CD14-positive monocyte (primary cell): ENCODE results near the gene CCL26. TPM values are rescaled to one million over a fixed set of nuclear protein-coding genes. Genes with fewer than 3 reads are reported as not detected.

Experiments
- DNase-seq, 3 donors: peaks; one replicate each; pipeline ENCODE4 v3.0.0-alpha.2; 2011 to 2022
- H2AFZ ChIP-seq: 2 replicates; pipeline ENCODE4 v1.6.0; 2012; ENCODE audit warnings: mild to moderate bottlenecking, low read depth, low read length, inconsistent platforms; ENCODE audit not compliant: insufficient read depth, poor library complexity, severe bottlenecking
- H3K27ac ChIP-seq, 2 donors: 1 replicate in 1 of 2; 2 replicates in 1 of 2; pipeline ENCODE4 v1.5.1; 2012 to 2013; ENCODE audit warnings: low read length in 2 of 2, control low read depth in 1 of 2, inconsistent platforms in 1 of 2, low read depth in 1 of 2, mild to moderate bottlenecking in 1 of 2
- H3K27me3 ChIP-seq, 2 donors: one replicate each; pipeline versions ENCODE4 v1.6.0 to v1.6.1; 2011 to 2013; ENCODE audit warnings: low read length in 2 of 2; ENCODE audit not compliant: control insufficient read depth in 2 of 2, insufficient read depth in 2 of 2
- H3K36me3 ChIP-seq, 2 donors: replicated peaks in 1 of 2; 1 replicate in 1 of 2; 2 replicates in 1 of 2; pipeline versions ENCODE4 v1.5.1 to v1.6.1; 2012 to 2013; ENCODE audit warnings: low read length in 2 of 2, control low read depth in 1 of 2, inconsistent platforms in 1 of 2, mild to moderate bottlenecking in 1 of 2; ENCODE audit not compliant: insufficient read depth in 2 of 2, control insufficient read depth in 1 of 2
- H3K4me1 ChIP-seq, 2 donors: 1 replicate in 1 of 2; 2 replicates in 1 of 2; pipeline versions ENCODE4 v1.5.1 to v1.6.1; 2012 to 2013; ENCODE audit warnings: low read length in 2 of 2, control low read depth in 1 of 2, inconsistent platforms in 1 of 2, mild to moderate bottlenecking in 1 of 2, moderate library complexity in 1 of 2; ENCODE audit not compliant: insufficient read depth in 2 of 2, control insufficient read depth in 1 of 2
- H3K4me2 ChIP-seq: replicated peaks from 2 replicates; pipeline ENCODE3; 2012; ENCODE audit warnings: low read length, moderate library complexity, mild to moderate bottlenecking; ENCODE audit not compliant: poor library complexity, severe bottlenecking; ENCODE audit errors: extremely low read depth
- H3K4me3 ChIP-seq, 3 experiments: fragments of 200-600 bp in 1 of 3; sonication (generic) in 1 of 3; replicated peaks in 1 of 3; 1 replicate in 2 of 3; 2 replicates in 1 of 3; pipeline ENCODE4 v1.5.1; 2011 to 2013; ENCODE audit warnings: low read length in 3 of 3, mild to moderate bottlenecking in 3 of 3, control low read depth in 2 of 3, low read depth in 2 of 3, inconsistent platforms in 1 of 3, moderate library complexity in 1 of 3
- H3K79me2 ChIP-seq: 2 replicates; pipeline ENCODE4 v1.6.0; 2012; ENCODE audit warnings: mild to moderate bottlenecking, control low read depth, inconsistent platforms, low read length, moderate library complexity; ENCODE audit not compliant: insufficient read depth
- H3K9ac ChIP-seq: 2 replicates; pipeline ENCODE4 v1.6.0; 2017; ENCODE audit warnings: low read length, mild to moderate bottlenecking; ENCODE audit not compliant: insufficient read depth, poor library complexity, severe bottlenecking
- H3K9me3 ChIP-seq, 2 donors: replicated peaks in 1 of 2; 1 replicate in 1 of 2; 2 replicates in 1 of 2; pipeline versions ENCODE4 v1.5.1 to v1.6.1; 2012 to 2013; ENCODE audit warnings: low read length in 2 of 2, control low read depth in 1 of 2; ENCODE audit not compliant: control insufficient read depth in 1 of 2, insufficient read depth in 1 of 2
- H4K20me1 ChIP-seq: 2 replicates; pipeline ENCODE4 v1.6.0; 2012; ENCODE audit warnings: mild to moderate bottlenecking, low read length, control low read depth, moderate library complexity; ENCODE audit not compliant: insufficient read depth
- H3K27ac Mint-ChIP-seq, 7 donors: one replicate each; pipeline ENCODE4 v1.8.0; 2020; ENCODE audit warnings: mild to moderate bottlenecking in 7 of 7, mixed read lengths in 7 of 7, moderate library complexity in 6 of 7, inconsistent platforms in 2 of 7
- H3K27me3 Mint-ChIP-seq, 3 donors: one replicate each; pipeline ENCODE4 v1.8.0; 2021 to 2022; ENCODE audit warnings: low read depth in 3 of 3, mild to moderate bottlenecking in 3 of 3, mixed read lengths in 3 of 3, moderate library complexity in 3 of 3, inconsistent platforms in 1 of 3
- H3K36me3 Mint-ChIP-seq, 2 donors: one replicate each; pipeline ENCODE4 v1.8.0; 2020; ENCODE audit warnings: mixed read lengths in 2 of 2, inconsistent platforms in 1 of 2, mild to moderate bottlenecking in 1 of 2
- H3K4me1 Mint-ChIP-seq: one replicate; pipeline ENCODE4 v1.8.0; 2020; ENCODE audit warnings: mild to moderate bottlenecking, mixed read lengths
- H3K4me3 Mint-ChIP-seq, 2 donors: one replicate each; pipeline ENCODE4 v1.8.0; 2020; ENCODE audit warnings: mild to moderate bottlenecking in 2 of 2, mixed read lengths in 2 of 2, moderate library complexity in 1 of 2
- H3K9me3 Mint-ChIP-seq, 7 donors: one replicate each; pipeline ENCODE4 v1.8.0; 2020 to 2022; ENCODE audit warnings: mixed read lengths in 7 of 7, mild to moderate bottlenecking in 6 of 7, moderate library complexity in 6 of 7, inconsistent platforms in 2 of 7
- WGBS: methylation state at CpG from one replicate; pipeline ENCODE4 v1.1.5; 2013; ENCODE audit warnings: missing lambda C conversion rate; ENCODE audit not compliant: insufficient coverage; 5-methylcytosine and 5-hydroxymethylcytosine counted together
- intact Hi-C, 2 donors: fragments of 100-400 bp; cut with micrococcal nuclease; formaldehyde crosslinking; loops; one replicate each; pipeline versions ENCODE4 v1.15.0 to v1.15.1; 2023
- polyA plus RNA-seq, 3 donors: library from polyadenylated mRNA; depleted of rRNA in 1 of 3; unstranded in 2 of 3; stranded (reverse) in 1 of 3; fragments of 300-500 nt in 2 of 3; fragments of >200 nt in 1 of 3; fragmentation: Illumina TruSeq in 2 of 3; gene quantifications; 1 replicate in 2 of 3; 2 replicates in 1 of 3; pipeline ENCODE4 v1.2.3, GENCODE V29; 2012 to 2021
- TF ChIP-seq, protein P1 (sequence below): fragments of 200-600 bp; IDR thresholded peaks from one replicate; pipeline ENCODE4 v1.8.0; 2022; ENCODE audit warnings: antibody characterized with exemption, mild to moderate bottlenecking

CCL26 gene
- polyA plus RNA-seq, 3 donors: not detected

DNA sequence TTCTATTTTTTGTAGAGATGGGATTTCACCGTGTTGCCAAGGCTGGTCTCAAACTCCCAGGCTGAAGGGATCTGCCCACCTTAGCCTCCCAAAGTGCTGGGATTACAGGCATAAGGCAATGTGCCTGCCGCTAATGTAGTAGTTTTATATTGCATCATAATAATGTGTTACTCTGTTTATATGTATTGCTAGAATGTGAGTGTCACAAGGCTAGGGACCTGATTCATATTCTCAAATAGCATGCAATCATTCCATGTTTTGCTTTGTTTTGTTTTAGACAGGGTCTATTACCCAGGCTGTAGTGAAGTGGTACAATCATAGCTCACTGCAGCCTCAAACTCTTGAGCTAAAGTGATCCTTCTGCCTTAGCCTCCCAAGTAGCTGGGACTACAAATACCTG is 13.5 kb downstream of the CCL26 start:
- H3K4me1 Mint-ChIP-seq: peaks cover 9% of the 10 kb centered on the region
- Histone ChIP-seq H3K9me3 (no peaks in the 10 kb centered on the region), H3K9ac (no peak overlapping the region), H3K79me2 (no peaks in the 10 kb centered on the region), H3K36me3 (no peaks in the 10 kb centered on the region), H4K20me1 (no peaks in the 10 kb centered on the region), H3K4me3 (no peak overlapping the region), H3K4me1 (peaks cover 8 to 16% of the 10 kb centered on the region in 2 donors), H2AFZ (no peak overlapping the region), H3K27ac (no peak overlapping the region), H3K4me2 (no peak overlapping the region), H3K27me3 (no peaks in the 10 kb centered on the region)
- TF ChIP-seq, protein P1, sequence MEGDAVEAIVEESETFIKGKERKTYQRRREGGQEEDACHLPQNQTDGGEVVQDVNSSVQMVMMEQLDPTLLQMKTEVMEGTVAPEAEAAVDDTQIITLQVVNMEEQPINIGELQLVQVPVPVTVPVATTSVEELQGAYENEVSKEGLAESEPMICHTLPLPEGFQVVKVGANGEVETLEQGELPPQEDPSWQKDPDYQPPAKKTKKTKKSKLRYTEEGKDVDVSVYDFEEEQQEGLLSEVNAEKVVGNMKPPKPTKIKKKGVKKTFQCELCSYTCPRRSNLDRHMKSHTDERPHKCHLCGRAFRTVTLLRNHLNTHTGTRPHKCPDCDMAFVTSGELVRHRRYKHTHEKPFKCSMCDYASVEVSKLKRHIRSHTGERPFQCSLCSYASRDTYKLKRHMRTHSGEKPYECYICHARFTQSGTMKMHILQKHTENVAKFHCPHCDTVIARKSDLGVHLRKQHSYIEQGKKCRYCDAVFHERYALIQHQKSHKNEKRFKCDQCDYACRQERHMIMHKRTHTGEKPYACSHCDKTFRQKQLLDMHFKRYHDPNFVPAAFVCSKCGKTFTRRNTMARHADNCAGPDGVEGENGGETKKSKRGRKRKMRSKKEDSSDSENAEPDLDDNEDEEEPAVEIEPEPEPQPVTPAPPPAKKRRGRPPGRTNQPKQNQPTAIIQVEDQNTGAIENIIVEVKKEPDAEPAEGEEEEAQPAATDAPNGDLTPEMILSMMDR: no peak
- no peak overlapping the region for H3K4me3 Mint-ChIP-seq
- intact Hi-C loops: no loop called here
- H3K9me3 Mint-ChIP-seq: peaks cover 0 to 3% (median 0%) of the 10 kb centered on the region in 7 donors
- H3K27ac Mint-ChIP-seq: peak overlapping the region in 1 of 7 donors; percentile 14
- DNase-seq: no peak
- H3K27me3 Mint-ChIP-seq: peaks cover 1 to 2% (median 2%) of the 10 kb centered on the region in 3 donors
- no peaks in the 10 kb centered on the region for H3K36me3 Mint-ChIP-seq
- no CpG with 5 or more reads among the region's 2 CpGs for whole genome bisulfite sequencing

DNA sequence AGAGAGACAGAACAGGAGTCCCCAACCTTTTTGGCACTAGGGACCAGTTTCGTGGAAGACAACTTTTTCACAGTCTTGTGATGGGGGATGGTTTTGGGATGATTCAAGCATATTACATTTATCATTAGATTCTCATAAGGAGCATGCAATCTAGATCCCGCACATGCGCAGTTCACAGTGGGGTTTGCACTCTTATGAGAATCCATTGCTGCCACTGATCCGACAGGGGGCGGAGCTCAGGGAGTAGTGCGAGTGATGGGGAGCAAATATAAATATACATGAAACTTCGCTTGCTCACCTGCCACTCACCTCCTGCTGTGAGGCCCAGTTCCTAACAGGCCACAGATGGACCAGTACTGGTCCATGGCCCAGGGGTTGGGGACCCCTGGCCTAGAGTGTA is 14.2 kb downstream of the CCL26 start:
- H2AFZ ChIP-seq: no peak overlapping the region
- H3K27me3 ChIP-seq: no peaks in the 10 kb centered on the region
- H3K9me3 ChIP-seq: no peaks in the 10 kb centered on the region
- Mint-ChIP-seq H3K27ac (peak overlapping the region in 1 of 7 donors; percentile 14), H3K36me3 (no peaks in the 10 kb centered on the region), H3K4me3 (no peak overlapping the region), H3K27me3 (peaks cover 1 to 2% (median 2%) of the 10 kb centered on the region in 3 donors), H3K9me3 (peaks cover 0 to 3% (median 0%) of the 10 kb centered on the region in 7 donors), H3K4me1 (peaks cover 9% of the 10 kb centered on the region)
- H3K4me2 ChIP-seq: no peak overlapping the region
- no peaks in the 10 kb centered on the region for H3K36me3 ChIP-seq
- no CpG with 5 or more reads among the region's 7 CpGs for WGBS
- DNase-seq: no peak
- no peaks in the 10 kb centered on the region for H4K20me1 ChIP-seq
- no peaks in the 10 kb centered on the region for H3K79me2 ChIP-seq
- no peak overlapping the region for H3K27ac ChIP-seq
- TF ChIP-seq, protein P1: no peak
- H3K4me1 ChIP-seq: peaks cover 8 to 16% of the 10 kb centered on the region in 2 donors
- H3K4me3 ChIP-seq: no peak overlapping the region
- intact Hi-C loops: no loop called here
- H3K9ac ChIP-seq: no peak overlapping the region
